NCI-H1694 (cell line): ENCODE data around the gene LMBR1L.

ENCODE experiments used
- DNase-seq: peaks from one replicate; lab custom pipeline; 2025; lab: John Stamatoyannopoulos, UW

The LMBR1L gene

GRCh38 chr12:49111206-49111605, 559 bp upstream of the LMBR1L start:
- DNase-seq = no peak

GRCh38 chr12:49109641-49110463, 795 bp downstream of the LMBR1L start:
- DNase-seq = no peak

- DNase-seq = no peak
Observed at GRCh38 chr12:49108958-49109404, 1.7 kb downstream of the LMBR1L start.

- DNase-seq = no peak
Observed at GRCh38 chr12:49105504-49106084, 5.1 kb downstream of the LMBR1L start.

- no peak for DNase-seq
Observed at GRCh38 chr12:49104822-49105221, 5.8 kb downstream of the LMBR1L start.

GRCh38 chr12:49100380-49100779, 10.3 kb downstream of the LMBR1L start:
- no peak for DNase-seq

GRCh38 chr12:49098703-49099102, 11.9 kb downstream of the LMBR1L start:
- no peak for DNase-seq

- DNase-seq = peak; percentile 29
Observed at GRCh38 chr12:49098035-49098451, 12.6 kb downstream of the LMBR1L start.

GRCh38 chr12:49097381-49097780, 13.3 kb downstream of the LMBR1L start:
- no peak for DNase-seq

- DNase-seq = no peak
Observed at GRCh38 chr12:49094975-49095365, 15.7 kb downstream of the LMBR1L start.

- no peak for DNase-seq
Observed at GRCh38 chr12:49094160-49094974, 16.3 kb downstream of the LMBR1L start, which contains the start of gene DHH. Gene DHH, minus strand, starts transcription at chr12:49094801. Its CDS starts 289 bp downstream, at chr12:49094512.

GRCh38 chr12:49093792-49094159, 16.9 kb downstream of the LMBR1L start:
- no peak for DNase-seq

- no peak for DNase-seq
Observed at GRCh38 chr12:49092816-49093406, 17.7 kb downstream of the LMBR1L start.

- no peak for DNase-seq
Observed at GRCh38 chr12:49092086-49092815, 18.4 kb downstream of the LMBR1L start.

GRCh38 chr12:49091836-49092085, 18.9 kb downstream of the LMBR1L start:
- no peak for DNase-seq

GRCh38 chr12:49091056-49091835, 19.4 kb downstream of the LMBR1L start:
- no peak for DNase-seq

- no peak for DNase-seq
Observed at GRCh38 chr12:49089821-49090773, 20.6 kb downstream of the LMBR1L start.

GRCh38 chr12:49088932-49089330, 21.7 kb downstream of the LMBR1L start:
- DNase-seq = no peak

- DNase-seq = peak; percentile 74
Observed at GRCh38 chr12:49088150-49088931, 22.3 kb downstream of the LMBR1L start.
